HG03139 (cell line): ENCODE results near the gene MACC1.

Source experiments
- ATAC-seq: cut with Tn5 transposase; IDR thresholded peaks from one replicate; pipeline ENCODE4 v1.9.1; 2021; ENCODE audit not compliant: unreplicated experiment

MACC1 gene

GRCh38 chr7:20085086-20085485 lies 132.1 kb downstream of the MACC1 start:
- ATAC-seq, result no peak
